WI38 (cell line): ENCODE results near the gene VWDE.

ENCODE experiments used
- H3K4me3 ChIP-seq: 2 replicates; pipeline ENCODE4 v1.5.1; 2011; ENCODE audit warnings: low read depth, mild to moderate bottlenecking, control low read depth, low read length
- TF ChIP-seq, protein P1 (sequence below): IDR thresholded peaks from 2 replicates; pipeline ENCODE4 v1.5.1; 2012; ENCODE audit warnings: low read depth, mild to moderate bottlenecking, control low read depth, low read length

VWDE gene

DNA sequence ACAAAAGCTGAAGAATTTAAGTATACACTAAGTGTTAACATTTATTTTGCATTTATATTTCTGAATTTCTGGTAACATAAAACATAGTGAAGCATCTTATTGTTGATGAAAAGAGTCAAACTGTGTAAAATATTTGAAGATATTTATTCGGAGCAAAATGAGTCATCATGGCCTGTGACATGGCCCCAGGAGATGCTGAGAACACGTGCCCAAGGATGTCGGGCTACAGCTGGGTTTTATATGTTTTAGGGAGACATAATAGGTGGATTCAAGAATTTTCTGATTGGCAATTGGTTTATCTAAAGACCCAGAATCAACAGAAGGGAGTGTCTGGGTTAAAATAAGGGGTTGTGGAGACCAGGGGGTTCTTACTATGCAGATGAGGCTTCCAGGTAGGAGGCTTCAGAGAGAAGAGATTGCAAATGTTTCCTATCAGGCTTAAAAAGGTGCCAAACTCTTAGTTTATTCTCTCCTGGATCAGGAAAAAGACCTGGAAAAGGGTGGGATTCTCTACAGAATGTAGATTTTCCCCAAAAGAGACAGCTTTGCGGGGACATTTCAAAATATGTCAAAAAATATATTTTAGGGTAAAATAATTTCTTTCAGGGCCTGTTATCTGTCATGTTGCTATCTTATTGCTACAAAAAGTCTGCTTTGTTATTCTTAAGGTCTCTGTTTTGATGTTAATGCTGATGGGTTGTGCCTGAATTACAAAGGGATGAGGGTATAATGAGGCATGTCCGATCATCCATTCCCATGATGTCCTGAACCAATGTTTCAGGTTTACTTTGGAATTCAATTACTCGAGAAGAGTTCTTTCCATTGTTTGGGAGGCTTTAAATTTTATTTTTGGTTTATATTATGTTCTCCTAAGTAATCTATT lies 74.5 kb downstream of the VWDE start:
- TF ChIP-seq, protein P1, sequence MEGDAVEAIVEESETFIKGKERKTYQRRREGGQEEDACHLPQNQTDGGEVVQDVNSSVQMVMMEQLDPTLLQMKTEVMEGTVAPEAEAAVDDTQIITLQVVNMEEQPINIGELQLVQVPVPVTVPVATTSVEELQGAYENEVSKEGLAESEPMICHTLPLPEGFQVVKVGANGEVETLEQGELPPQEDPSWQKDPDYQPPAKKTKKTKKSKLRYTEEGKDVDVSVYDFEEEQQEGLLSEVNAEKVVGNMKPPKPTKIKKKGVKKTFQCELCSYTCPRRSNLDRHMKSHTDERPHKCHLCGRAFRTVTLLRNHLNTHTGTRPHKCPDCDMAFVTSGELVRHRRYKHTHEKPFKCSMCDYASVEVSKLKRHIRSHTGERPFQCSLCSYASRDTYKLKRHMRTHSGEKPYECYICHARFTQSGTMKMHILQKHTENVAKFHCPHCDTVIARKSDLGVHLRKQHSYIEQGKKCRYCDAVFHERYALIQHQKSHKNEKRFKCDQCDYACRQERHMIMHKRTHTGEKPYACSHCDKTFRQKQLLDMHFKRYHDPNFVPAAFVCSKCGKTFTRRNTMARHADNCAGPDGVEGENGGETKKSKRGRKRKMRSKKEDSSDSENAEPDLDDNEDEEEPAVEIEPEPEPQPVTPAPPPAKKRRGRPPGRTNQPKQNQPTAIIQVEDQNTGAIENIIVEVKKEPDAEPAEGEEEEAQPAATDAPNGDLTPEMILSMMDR = no peak
- no peak overlapping the region for H3K4me3 ChIP-seq

DNA sequence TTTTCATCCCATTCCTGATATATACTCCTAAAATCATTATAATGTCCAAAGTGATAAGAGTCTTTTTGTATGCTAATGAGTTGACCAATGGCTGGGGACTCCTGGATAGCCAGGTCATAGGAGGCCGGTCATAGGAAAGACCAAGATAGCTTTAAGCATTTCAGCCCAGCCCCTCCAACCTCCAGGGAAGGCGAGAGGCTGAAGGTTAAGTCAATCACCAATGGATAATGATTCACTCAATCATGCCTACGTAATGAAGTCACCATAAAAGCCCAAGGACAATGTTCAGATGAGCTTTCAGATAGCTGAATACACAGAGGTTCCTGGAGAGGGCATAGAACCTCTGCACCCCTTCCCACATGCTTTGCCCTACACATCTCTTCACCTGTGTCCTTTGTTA lies 75.7 kb downstream of the VWDE start:
- TF ChIP-seq, protein P1 = no peak
- H3K4me3 ChIP-seq = no peak overlapping the region

DNA sequence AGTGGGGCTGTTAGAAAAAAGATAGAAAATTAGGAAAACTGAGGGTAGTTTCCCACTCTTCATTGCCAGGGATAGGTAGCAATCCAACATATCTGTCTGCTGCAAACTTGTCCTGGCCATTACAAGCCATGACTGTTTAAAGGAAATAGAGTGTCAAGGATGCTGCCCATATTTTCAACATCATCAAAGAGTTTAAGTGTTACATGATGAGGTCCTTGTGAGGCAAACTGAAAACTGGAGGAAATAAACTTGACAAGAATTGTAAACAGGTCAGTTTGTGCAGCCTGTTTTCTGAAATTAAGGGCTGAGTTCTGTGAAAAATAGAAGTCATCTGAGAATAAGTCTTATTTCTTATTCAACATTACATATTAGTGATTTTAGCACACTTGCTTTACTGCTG lies 78.0 kb downstream of the VWDE start:
- TF ChIP-seq, protein P1 = no peak

DNA sequence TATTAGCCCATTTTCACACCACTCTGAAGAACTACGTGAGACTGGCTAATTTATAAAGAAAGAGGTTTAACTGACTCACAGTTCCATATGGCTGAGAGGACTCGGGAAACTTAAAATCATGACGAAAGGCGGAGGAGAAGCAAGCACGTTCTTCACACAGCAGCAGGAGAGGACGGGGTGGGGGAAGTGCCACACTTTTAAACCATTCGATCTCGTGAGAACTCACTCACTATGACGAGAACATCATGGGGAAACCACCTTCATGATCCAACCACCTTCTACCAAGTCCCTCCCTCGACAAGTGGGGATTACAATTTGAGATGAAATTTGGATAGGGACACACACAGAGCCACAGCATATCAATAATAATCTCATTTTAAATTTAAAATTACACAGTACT lies 80.2 kb downstream of the VWDE start:
- TF ChIP-seq, protein P1 = no peak
- no peak overlapping the region for H3K4me3 ChIP-seq

More for the DNA sequence above, 78.0 kb downstream of the VWDE start:
- no peak overlapping the region for H3K4me3 ChIP-seq

DNA sequence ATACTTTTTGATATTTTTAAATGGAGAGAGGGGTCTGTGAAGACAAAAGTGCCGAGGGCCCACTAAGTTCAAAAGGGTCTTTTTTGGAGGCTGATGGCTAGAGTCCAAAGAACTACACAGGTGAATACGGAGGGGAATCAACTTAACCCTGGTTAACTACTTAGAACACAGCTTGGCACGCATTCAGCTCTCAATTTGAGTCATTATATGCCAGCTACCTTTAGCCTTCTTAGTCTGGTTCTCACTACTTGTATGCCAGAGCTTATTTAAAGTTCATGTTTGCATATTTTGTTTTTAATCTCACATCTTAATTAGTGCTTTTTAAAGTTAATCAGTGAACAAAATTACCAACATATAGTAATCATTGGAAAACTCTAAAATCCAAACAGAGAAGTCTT lies 80.8 kb downstream of the VWDE start:
- no peak overlapping the region for H3K4me3 ChIP-seq
- TF ChIP-seq, protein P1 = no peak

DNA sequence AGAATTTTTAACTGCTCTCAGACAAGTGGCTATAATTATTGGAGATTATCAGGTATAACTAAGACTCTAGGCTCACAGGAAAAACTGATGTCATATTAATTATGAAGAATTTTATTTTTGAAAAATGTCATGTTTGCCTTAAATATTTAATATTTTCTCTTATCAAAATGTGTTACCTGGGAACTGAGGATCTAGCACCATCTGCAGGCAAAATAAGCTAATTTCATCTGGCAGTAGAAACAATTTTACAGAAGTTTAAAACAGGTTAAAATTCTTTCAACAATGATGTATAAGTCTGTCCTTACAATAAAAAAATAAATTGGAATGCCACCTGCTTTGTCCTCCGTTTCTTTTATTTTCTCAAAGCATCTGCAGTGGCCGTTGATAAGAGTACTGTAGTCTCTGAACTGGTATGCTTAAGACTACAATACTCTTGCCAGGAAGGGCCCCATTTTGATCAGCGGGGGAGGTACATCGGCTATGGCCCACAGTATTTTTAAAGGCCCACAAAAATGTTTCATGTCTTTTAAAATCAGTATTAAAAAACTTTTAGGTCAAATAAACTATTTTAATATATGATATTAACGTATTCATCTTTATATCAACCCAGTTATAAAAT lies 81.3 kb downstream of the VWDE start:
- no peak overlapping the region for H3K4me3 ChIP-seq
- TF ChIP-seq, protein P1 = no peak
